Measurements from ENCODE around the gene KLHL28.

The KLHL28 gene

GRCh38 chr14:44956866-44957265 is 4.9 kb downstream of the KLHL28 start:
- no peak overlapping the region for H3K9ac ChIP-seq (ENCODE audit: low read depth, low read length)
- H3K27me3 ChIP-seq (ENCODE audit: control insufficient read depth, insufficient read depth, low read length), result no peaks in the 10 kb centered on the region
- no peak overlapping the region for H3K4me2 ChIP-seq (ENCODE audit: low read length)
- H3K4me1 ChIP-seq (ENCODE audit: control insufficient read depth, insufficient read depth, low read length), result peaks cover 5% of the 10 kb centered on the region
- no peaks in the 10 kb centered on the region for H3K9me3 ChIP-seq (replicated peaks; ENCODE audit: low read length)
- no peak overlapping the region for H3K4me3 ChIP-seq (ENCODE audit: low read length)
- peaks cover 6% of the 10 kb centered on the region for H3K36me3 ChIP-seq (ENCODE audit: insufficient read depth, low read length)

DNA sequence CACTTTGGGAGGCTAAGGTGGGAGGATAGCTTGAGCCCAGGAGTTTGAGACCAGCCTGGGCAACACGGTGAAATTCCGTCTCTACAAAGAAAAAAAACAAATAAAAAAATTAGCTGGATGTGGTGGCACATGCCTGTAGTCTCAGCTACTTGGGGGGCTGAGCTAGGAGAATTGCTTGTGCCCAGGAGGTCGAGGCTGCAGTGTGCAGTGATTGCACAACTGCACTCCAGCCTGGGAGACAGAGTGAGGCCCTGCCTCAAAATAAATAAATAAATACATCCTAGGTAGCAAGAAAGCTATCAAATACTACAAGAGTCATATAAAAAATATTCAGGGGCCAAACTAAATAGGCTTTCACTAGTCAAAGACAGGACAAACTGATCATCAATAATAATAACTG is 6.2 kb downstream of the KLHL28 start:
- Histone ChIP-seq H3K9me3 (replicated peaks; ENCODE audit: low read length) (no peaks in the 10 kb centered on the region), H3K4me1 (ENCODE audit: control insufficient read depth, insufficient read depth, low read length) (peaks cover 5% of the 10 kb centered on the region), H3K4me2 (ENCODE audit: low read length) (no peak overlapping the region), H3K27me3 (ENCODE audit: control insufficient read depth, insufficient read depth, low read length) (no peaks in the 10 kb centered on the region), H3K36me3 (ENCODE audit: insufficient read depth, low read length) (peaks cover 6% of the 10 kb centered on the region), H3K9ac (ENCODE audit: low read depth, low read length) (no peak overlapping the region), H3K4me3 (ENCODE audit: low read length) (no peak overlapping the region)

DNA sequence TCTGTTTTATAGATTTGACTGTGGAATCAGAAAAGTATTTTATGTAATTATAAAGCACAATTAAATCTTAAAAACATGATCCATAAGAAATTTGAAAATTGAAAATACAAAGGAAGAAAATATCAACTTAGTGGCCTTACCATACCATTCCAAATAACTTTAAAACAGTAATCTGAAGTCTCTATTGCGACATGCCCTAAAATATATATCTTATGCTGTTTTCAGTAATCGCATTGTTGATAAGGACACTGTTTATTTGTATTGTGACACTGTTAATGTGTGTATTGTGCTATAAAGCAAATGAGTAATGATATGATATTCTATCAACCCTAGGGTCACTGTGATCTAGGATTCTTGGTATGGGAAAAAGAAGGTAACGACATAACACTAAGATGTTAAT is 7.0 kb downstream of the KLHL28 start:
- H3K4me3 ChIP-seq (ENCODE audit: low read length), result no peak overlapping the region
- no peak overlapping the region for H3K9ac ChIP-seq (ENCODE audit: low read depth, low read length)
- H3K9me3 ChIP-seq (replicated peaks; ENCODE audit: low read length), result no peaks in the 10 kb centered on the region
- H3K4me2 ChIP-seq (ENCODE audit: low read length), result no peak overlapping the region
- H3K4me1 ChIP-seq (ENCODE audit: control insufficient read depth, insufficient read depth, low read length), result no peaks in the 10 kb centered on the region
- H3K27me3 ChIP-seq (ENCODE audit: control insufficient read depth, insufficient read depth, low read length), result no peaks in the 10 kb centered on the region
- H3K36me3 ChIP-seq (ENCODE audit: insufficient read depth, low read length), result peaks cover 6% of the 10 kb centered on the region

- Histone ChIP-seq H3K4me1 (ENCODE audit: control insufficient read depth, insufficient read depth, low read length) (no peaks in the 10 kb centered on the region), H3K9me3 (replicated peaks; ENCODE audit: low read length) (no peaks in the 10 kb centered on the region), H3K9ac (ENCODE audit: low read depth, low read length) (no peak overlapping the region), H3K36me3 (ENCODE audit: insufficient read depth, low read length) (peaks cover 6% of the 10 kb centered on the region), H3K4me3 (ENCODE audit: low read length) (no peak overlapping the region), H3K4me2 (ENCODE audit: low read length) (no peak overlapping the region), H3K27me3 (ENCODE audit: control insufficient read depth, insufficient read depth, low read length) (no peaks in the 10 kb centered on the region)
These were observed 9.2 kb downstream of the KLHL28 start for GRCh38 chr14:44952391-44953110.

DNA sequence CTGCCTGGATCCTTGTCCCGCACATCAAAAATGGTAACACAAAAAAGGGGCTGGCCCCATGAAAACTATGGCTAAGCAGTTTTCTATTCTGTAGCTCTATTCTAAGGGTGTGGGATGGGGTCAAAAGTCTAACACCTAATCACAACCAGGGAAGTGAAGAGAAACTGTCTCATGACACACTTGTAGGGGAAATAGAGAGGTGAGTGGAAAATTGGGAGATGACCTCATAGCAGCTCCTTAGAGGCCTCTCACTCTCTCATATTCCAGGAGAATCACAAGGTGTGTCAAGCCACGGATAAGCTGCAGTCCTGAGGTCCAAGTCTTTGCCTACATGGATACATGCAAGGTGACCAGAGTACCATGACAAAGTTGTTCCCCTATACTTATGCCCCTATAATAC is 10.7 kb downstream of the KLHL28 start:
- no peaks in the 10 kb centered on the region for H3K27me3 ChIP-seq (ENCODE audit: control insufficient read depth, insufficient read depth, low read length)
- peaks cover 10% of the 10 kb centered on the region for H3K36me3 ChIP-seq (ENCODE audit: insufficient read depth, low read length)
- no peak overlapping the region for H3K4me2 ChIP-seq (ENCODE audit: low read length)
- no peak overlapping the region for H3K9ac ChIP-seq (ENCODE audit: low read depth, low read length)
- H3K4me1 ChIP-seq (ENCODE audit: control insufficient read depth, insufficient read depth, low read length), result no peaks in the 10 kb centered on the region
- H3K9me3 ChIP-seq (replicated peaks; ENCODE audit: low read length), result no peaks in the 10 kb centered on the region
- no peak overlapping the region for H3K4me3 ChIP-seq (ENCODE audit: low read length)

DNA sequence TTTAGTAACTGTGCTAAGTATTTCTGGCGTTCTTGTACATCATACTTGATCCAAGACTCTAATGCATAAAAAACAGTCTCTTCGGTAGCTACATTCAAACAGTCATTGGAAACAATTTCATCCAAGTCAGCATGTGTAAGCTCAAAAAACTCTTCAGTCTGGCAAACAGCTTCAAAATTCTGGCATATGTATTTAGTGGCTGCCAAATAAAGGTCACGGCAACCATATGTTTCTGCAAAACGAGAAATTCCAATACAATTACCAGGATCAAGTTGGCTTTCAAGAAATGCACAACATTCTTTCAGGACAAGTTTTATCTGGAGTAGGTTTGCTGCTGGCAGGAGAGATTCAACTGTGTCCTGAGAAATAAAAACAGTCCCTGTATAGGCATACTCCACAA is 16.5 kb downstream of the KLHL28 start:
- no peak overlapping the region for H3K9ac ChIP-seq (ENCODE audit: low read depth, low read length)
- H3K36me3 ChIP-seq (ENCODE audit: insufficient read depth, low read length), result peaks cover 17% of the 10 kb centered on the region
- no peaks in the 10 kb centered on the region for H3K27me3 ChIP-seq (ENCODE audit: control insufficient read depth, insufficient read depth, low read length)
- peaks cover 8% of the 10 kb centered on the region for H3K4me1 ChIP-seq (ENCODE audit: control insufficient read depth, insufficient read depth, low read length)
- peak overlapping the region; percentile 26 for H3K4me2 ChIP-seq (ENCODE audit: low read length)
- no peak overlapping the region for H3K4me3 ChIP-seq (ENCODE audit: low read length)
- H3K9me3 ChIP-seq (replicated peaks; ENCODE audit: low read length), result no peaks in the 10 kb centered on the region

- Histone ChIP-seq H3K4me3 (ENCODE audit: low read length) (no peak overlapping the region), H3K27me3 (ENCODE audit: control insufficient read depth, insufficient read depth, low read length) (no peaks in the 10 kb centered on the region), H3K4me2 (ENCODE audit: low read length) (no peak overlapping the region), H3K4me1 (ENCODE audit: control insufficient read depth, insufficient read depth, low read length) (peaks cover 8% of the 10 kb centered on the region), H3K9me3 (replicated peaks; ENCODE audit: low read length) (no peaks in the 10 kb centered on the region), H3K9ac (ENCODE audit: low read depth, low read length) (no peak overlapping the region), H3K36me3 (ENCODE audit: insufficient read depth, low read length) (peaks cover 26% of the 10 kb centered on the region)
These were observed 17.6 kb downstream of the KLHL28 start for GRCh38 chr14:44944107-44944506.

DNA sequence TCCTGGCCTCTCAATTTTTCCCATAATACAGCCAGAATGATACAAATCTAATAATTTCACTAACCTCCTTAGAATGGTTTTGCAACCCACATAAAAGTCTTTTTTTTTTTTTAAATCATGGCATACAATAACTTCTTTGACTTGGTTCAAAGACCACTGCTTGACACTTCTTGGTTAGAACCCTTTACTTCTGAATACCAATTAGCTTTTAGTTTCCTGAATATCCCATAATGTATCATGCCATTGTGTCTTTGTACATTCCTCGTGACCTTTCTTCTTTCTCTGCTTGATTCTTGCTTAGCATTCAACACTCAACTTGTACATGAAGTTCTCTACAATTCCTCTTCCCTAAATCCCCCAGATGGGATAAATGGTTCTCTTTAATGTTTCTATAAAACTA is 19.3 kb downstream of the KLHL28 start:
- H3K4me3 ChIP-seq (ENCODE audit: low read length), result no peak overlapping the region
- no peak overlapping the region for H3K9ac ChIP-seq (ENCODE audit: low read depth, low read length)
- no peaks in the 10 kb centered on the region for H3K27me3 ChIP-seq (ENCODE audit: control insufficient read depth, insufficient read depth, low read length)
- H3K9me3 ChIP-seq (replicated peaks; ENCODE audit: low read length), result no peaks in the 10 kb centered on the region
- H3K4me2 ChIP-seq (ENCODE audit: low read length), result no peak overlapping the region
- H3K4me1 ChIP-seq (ENCODE audit: control insufficient read depth, insufficient read depth, low read length), result peaks cover 8% of the 10 kb centered on the region
- H3K36me3 ChIP-seq (ENCODE audit: insufficient read depth, low read length), result peaks cover 33% of the 10 kb centered on the region

GRCh38 chr14:44941591-44941990 is 20.2 kb downstream of the KLHL28 start:
- H3K36me3 ChIP-seq (ENCODE audit: insufficient read depth, low read length), result peaks cover 34% of the 10 kb centered on the region
- H3K9ac ChIP-seq (ENCODE audit: low read depth, low read length), result no peak overlapping the region
- no peaks in the 10 kb centered on the region for H3K9me3 ChIP-seq (replicated peaks; ENCODE audit: low read length)
- no peak overlapping the region for H3K4me2 ChIP-seq (ENCODE audit: low read length)
- peaks cover 8% of the 10 kb centered on the region for H3K4me1 ChIP-seq (ENCODE audit: control insufficient read depth, insufficient read depth, low read length)
- H3K27me3 ChIP-seq (ENCODE audit: control insufficient read depth, insufficient read depth, low read length), result no peaks in the 10 kb centered on the region
- no peak overlapping the region for H3K4me3 ChIP-seq (ENCODE audit: low read length)

GRCh38 chr14:44940944-44941343 is 20.8 kb downstream of the KLHL28 start:
- Histone ChIP-seq H3K4me1 (ENCODE audit: control insufficient read depth, insufficient read depth, low read length) (peaks cover 8% of the 10 kb centered on the region), H3K27me3 (ENCODE audit: control insufficient read depth, insufficient read depth, low read length) (no peaks in the 10 kb centered on the region), H3K4me2 (ENCODE audit: low read length) (no peak overlapping the region), H3K4me3 (ENCODE audit: low read length) (no peak overlapping the region), H3K9ac (ENCODE audit: low read depth, low read length) (no peak overlapping the region), H3K36me3 (ENCODE audit: insufficient read depth, low read length) (peaks cover 37% of the 10 kb centered on the region), H3K9me3 (replicated peaks; ENCODE audit: low read length) (no peaks in the 10 kb centered on the region)

DNA sequence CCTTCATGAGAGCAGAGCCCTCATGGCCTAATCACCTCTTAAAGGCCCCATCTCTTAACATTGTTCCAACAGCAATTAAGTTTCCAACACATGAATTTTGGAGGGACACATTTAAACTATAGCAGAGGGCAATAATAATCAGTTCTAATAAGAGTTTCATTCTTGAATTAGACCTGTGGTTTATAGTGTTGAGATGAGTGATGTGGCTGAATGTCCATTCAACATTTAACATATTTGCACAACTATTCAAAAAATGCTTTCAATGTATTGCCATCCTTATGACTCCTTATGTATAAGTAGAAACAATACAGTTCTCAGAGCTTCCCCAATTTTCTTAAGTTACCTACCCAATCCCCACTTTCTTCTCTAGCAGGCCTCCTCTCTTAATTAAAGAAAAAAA is 21.5 kb downstream of the KLHL28 start:
- Histone ChIP-seq H3K4me3 (ENCODE audit: low read length) (no peak overlapping the region), H3K36me3 (ENCODE audit: insufficient read depth, low read length) (peaks cover 37% of the 10 kb centered on the region), H3K4me1 (ENCODE audit: control insufficient read depth, insufficient read depth, low read length) (peaks cover 4% of the 10 kb centered on the region), H3K9me3 (replicated peaks; ENCODE audit: low read length) (no peaks in the 10 kb centered on the region), H3K4me2 (ENCODE audit: low read length) (no peak overlapping the region), H3K27me3 (ENCODE audit: control insufficient read depth, insufficient read depth, low read length) (no peaks in the 10 kb centered on the region), H3K9ac (ENCODE audit: low read depth, low read length) (no peak overlapping the region)

- H3K27me3 ChIP-seq (ENCODE audit: control insufficient read depth, insufficient read depth, low read length), result no peaks in the 10 kb centered on the region
- peaks cover 30% of the 10 kb centered on the region for H3K36me3 ChIP-seq (ENCODE audit: insufficient read depth, low read length)
- H3K9me3 ChIP-seq (replicated peaks; ENCODE audit: low read length), result no peaks in the 10 kb centered on the region
- H3K9ac ChIP-seq (ENCODE audit: low read depth, low read length), result no peak overlapping the region
- H3K4me2 ChIP-seq (ENCODE audit: low read length), result no peak overlapping the region
- H3K4me3 ChIP-seq (ENCODE audit: low read length), result no peak overlapping the region
- no peaks in the 10 kb centered on the region for H3K4me1 ChIP-seq (ENCODE audit: control insufficient read depth, insufficient read depth, low read length)
These were observed 24.2 kb downstream of the KLHL28 start for GRCh38 chr14:44937547-44937946.
